BLaER1 (cell line): ENCODE data around the gene MATN1.
A peak's percentile ranks its signal among the peaks of the same experiment; 100 is the strongest.

Experiments
- H3K27ac ChIP-seq: shearing (Covaris generic); formaldehyde crosslinking; 2 replicates; pipeline ENCODE4 v1.8.1; 2022
- H3K27me3 ChIP-seq: shearing (Covaris generic); formaldehyde crosslinking; 2 replicates; pipeline ENCODE4 v1.8.1; 2022
- H3K36me3 ChIP-seq: shearing (Covaris generic); formaldehyde crosslinking; 2 replicates; pipeline ENCODE4 v1.8.1; 2022
- H3K4me1 ChIP-seq: shearing (Covaris generic); formaldehyde crosslinking; 2 replicates; pipeline ENCODE4 v1.8.1; 2022
- H3K4me2 ChIP-seq: shearing (Covaris generic); formaldehyde crosslinking; 2 replicates; pipeline ENCODE4 v1.8.1; 2022
- H3K4me3 ChIP-seq: shearing (Covaris generic); formaldehyde crosslinking; 2 replicates; pipeline ENCODE4 v1.8.1; 2022
- H3K9ac ChIP-seq: shearing (Covaris generic); formaldehyde crosslinking; 2 replicates; pipeline ENCODE4 v1.8.1; 2022
- H3K9me3 ChIP-seq: shearing (Covaris generic); formaldehyde crosslinking; 2 replicates; pipeline ENCODE4 v1.8.1; 2022
- H4K20me1 ChIP-seq: shearing (Covaris generic); formaldehyde crosslinking; 2 replicates; pipeline ENCODE4 v1.8.1; 2022
- Cebpa-rat ChIP-seq: shearing (Covaris generic); IDR thresholded peaks from 2 replicates; pipeline ENCODE4 v1.8.1; 2022

Gene MATN1

DNA sequence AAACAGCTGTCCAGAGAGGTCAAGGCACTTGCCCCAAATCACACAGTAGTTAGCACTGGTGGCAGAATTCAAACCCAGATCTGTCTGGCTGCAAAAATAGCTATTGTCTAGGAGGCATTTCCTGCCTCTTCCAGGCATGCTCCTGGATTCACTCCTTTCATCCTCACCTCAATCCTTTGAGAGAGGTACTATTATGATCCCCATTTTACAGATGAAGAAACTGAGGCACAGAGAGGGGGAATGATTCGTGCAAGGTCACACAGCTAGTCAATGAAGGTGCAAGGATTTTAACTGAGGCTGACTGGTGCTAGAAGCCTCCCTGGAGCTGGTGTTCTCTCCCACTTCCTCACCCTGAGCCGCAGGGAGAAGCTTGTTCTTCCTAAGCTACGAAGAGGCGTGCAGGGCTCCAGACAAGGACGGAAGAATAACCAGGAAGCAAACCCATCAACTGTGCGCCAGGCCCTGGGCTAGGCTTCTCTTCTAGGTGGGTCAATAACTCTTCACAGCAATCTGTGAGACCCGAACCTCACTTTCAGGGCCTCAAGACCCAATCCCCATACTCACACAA, 34.8 kb upstream of the MATN1 start:
- no peak for TF ChIP-seq Cebpa-rat
- Histone ChIP-seq H3K27me3 (no peaks in the 10 kb centered on the region), H3K27ac (peak overlapping the region; percentile 98), H4K20me1 (peaks cover 27% of the 10 kb centered on the region), H3K4me2 (peak overlapping the region; percentile 98), H3K9ac (peak overlapping the region; percentile 98), H3K4me1 (peaks cover 70% of the 10 kb centered on the region), H3K9me3 (no peaks in the 10 kb centered on the region), H3K4me3 (peak overlapping the region; percentile 93), H3K36me3 (peaks cover 24% of the 10 kb centered on the region)

DNA sequence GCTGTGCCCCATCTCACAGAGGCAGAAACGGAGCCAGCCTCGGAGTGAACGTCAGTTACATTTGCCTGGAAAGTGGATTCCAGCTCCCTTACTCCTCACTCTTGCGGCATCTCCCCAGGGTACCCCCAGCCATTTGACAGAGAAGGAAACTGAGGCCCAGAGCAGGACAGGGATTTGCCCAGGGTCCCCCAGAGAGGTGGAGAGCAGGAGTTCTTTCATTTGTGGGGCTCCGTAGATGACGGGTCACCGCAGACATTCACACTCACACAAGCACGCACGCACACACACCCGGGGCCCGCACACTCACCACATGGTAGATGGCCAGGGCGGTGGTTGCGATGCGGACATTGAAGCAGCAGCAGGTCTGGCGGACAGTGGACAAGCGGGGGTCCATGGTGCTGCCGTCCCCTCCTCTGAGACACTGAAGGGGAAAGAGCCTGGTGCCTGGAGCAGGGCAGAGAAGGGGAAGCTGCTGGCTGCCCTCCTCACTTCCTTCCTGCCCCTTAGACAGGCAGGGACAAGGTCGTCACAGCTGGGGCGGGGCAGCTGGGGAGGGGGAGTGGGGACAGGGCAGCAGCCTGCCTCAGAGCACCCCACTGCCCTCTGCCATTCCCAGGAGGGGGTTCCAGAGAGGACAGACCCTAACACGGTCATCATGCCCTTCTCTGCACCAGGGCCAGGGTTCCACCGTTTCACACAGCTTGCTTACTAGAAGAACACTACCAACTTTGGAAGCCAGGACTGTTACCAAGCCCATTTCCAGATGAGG, 34.2 kb upstream of the MATN1 start, which contains the start of gene LAPTM5:
Gene LAPTM5, minus strand, starts transcription at position 423 of the 769 bp plus-strand sequence. Its CDS starts 29 bp downstream, at position 394.
- Histone ChIP-seq H3K27ac (peak within 1 kb of the TSS; percentile 98), H3K9me3 (no peaks in the 10 kb centered on the region), H3K27me3 (no peaks in the 10 kb centered on the region), H4K20me1 (peaks cover 27% of the 10 kb centered on the region), H3K4me3 (peak within 1 kb of the TSS; percentile 93), H3K9ac (peak within 1 kb of the TSS; percentile 98), H3K36me3 (peaks cover 31% of the 10 kb centered on the region), H3K4me2 (peak within 1 kb of the TSS; percentile 98), H3K4me1 (peaks cover 70% of the 10 kb centered on the region)
- no peak for TF ChIP-seq Cebpa-rat

DNA sequence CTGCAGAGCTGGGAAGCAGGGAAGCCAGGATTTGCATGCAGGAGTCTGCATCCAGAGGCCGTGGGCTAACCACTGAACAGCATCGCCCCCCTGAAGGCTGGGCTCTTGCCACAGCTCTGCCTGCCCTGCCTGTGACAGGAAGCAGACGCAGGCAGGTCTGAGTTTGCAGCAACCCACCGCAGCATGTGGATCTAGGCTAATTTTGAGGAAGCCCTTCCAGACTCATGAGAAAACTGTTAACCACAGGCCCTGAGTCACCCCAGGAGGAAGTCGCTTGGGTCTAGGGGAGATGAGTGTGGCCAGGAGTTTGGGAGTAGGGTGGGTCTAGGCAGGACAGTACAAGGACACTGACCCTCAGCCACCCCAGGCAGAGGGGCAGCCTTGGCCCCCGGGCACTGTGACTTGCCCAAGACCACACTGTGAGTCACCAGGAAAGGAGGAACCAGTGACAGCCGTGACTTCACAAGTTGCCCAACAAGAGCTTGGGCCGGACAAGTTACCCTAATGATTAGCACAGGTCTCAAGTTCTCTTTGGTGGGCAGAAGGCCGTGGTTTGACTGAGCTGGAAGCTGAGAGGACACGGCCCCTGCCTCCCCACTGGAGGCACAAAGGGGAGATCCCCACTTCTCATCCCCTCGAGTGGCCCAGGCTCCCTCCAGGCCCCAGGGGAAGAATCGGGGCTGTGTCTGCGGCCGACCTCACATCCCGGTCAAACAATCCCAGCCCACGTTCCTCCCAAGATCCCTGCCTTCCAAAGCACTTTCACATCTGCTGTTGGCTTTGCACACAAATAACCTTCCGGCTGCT, 33.4 kb upstream of the MATN1 start:
- Histone ChIP-seq H3K4me1 (peaks cover 70% of the 10 kb centered on the region), H3K36me3 (peaks cover 38% of the 10 kb centered on the region), H3K27me3 (no peaks in the 10 kb centered on the region), H3K4me2 (peak overlapping the region; percentile 98), H3K9me3 (no peaks in the 10 kb centered on the region), H3K4me3 (peak overlapping the region; percentile 93), H3K27ac (peak overlapping the region; percentile 98), H3K9ac (peak overlapping the region; percentile 98), H4K20me1 (peaks cover 27% of the 10 kb centered on the region)
- no peak for TF ChIP-seq Cebpa-rat

- peaks cover 27% of the 10 kb centered on the region for H4K20me1 ChIP-seq
- H3K9me3 ChIP-seq: no peaks in the 10 kb centered on the region
- H3K27me3 ChIP-seq: no peaks in the 10 kb centered on the region
- peak overlapping the region; percentile 98 for H3K27ac ChIP-seq
- peaks cover 70% of the 10 kb centered on the region for H3K4me1 ChIP-seq
- no peak for TF ChIP-seq Cebpa-rat
- peaks cover 44% of the 10 kb centered on the region for H3K36me3 ChIP-seq
- peak overlapping the region; percentile 98 for H3K4me2 ChIP-seq
- peak overlapping the region; percentile 98 for H3K9ac ChIP-seq
- peak overlapping the region; percentile 93 for H3K4me3 ChIP-seq
Measured at GRCh38 chr1:30756206-30756544, 32.8 kb upstream of the MATN1 start.

GRCh38 chr1:30755746-30756145, 32.4 kb upstream of the MATN1 start:
- H3K4me2 ChIP-seq: peak overlapping the region; percentile 98
- peak overlapping the region; percentile 98 for H3K9ac ChIP-seq
- no peaks in the 10 kb centered on the region for H3K9me3 ChIP-seq
- peak overlapping the region; percentile 93 for H3K4me3 ChIP-seq
- peaks cover 70% of the 10 kb centered on the region for H3K4me1 ChIP-seq
- H3K36me3 ChIP-seq: peaks cover 45% of the 10 kb centered on the region
- no peak for TF ChIP-seq Cebpa-rat
- H4K20me1 ChIP-seq: peaks cover 27% of the 10 kb centered on the region
- H3K27ac ChIP-seq: peak overlapping the region; percentile 98
- H3K27me3 ChIP-seq: no peaks in the 10 kb centered on the region

GRCh38 chr1:30755334-30755733, 31.9 kb upstream of the MATN1 start:
- H3K27ac ChIP-seq: peak overlapping the region; percentile 98
- TF ChIP-seq Cebpa-rat: no peak
- peaks cover 70% of the 10 kb centered on the region for H3K4me1 ChIP-seq
- H3K4me2 ChIP-seq: peak overlapping the region; percentile 98
- H3K9ac ChIP-seq: peak overlapping the region; percentile 98
- H4K20me1 ChIP-seq: peaks cover 30% of the 10 kb centered on the region
- peak overlapping the region; percentile 93 for H3K4me3 ChIP-seq
- peaks cover 46% of the 10 kb centered on the region for H3K36me3 ChIP-seq
- no peaks in the 10 kb centered on the region for H3K27me3 ChIP-seq
- H3K9me3 ChIP-seq: no peaks in the 10 kb centered on the region

GRCh38 chr1:30754684-30755171, 31.3 kb upstream of the MATN1 start:
- H3K9ac ChIP-seq: peak overlapping the region; percentile 98
- peak overlapping the region; percentile 98 for H3K4me2 ChIP-seq
- H3K9me3 ChIP-seq: no peaks in the 10 kb centered on the region
- TF ChIP-seq Cebpa-rat: peak; percentile 80
- H4K20me1 ChIP-seq: peaks cover 36% of the 10 kb centered on the region
- peaks cover 52% of the 10 kb centered on the region for H3K36me3 ChIP-seq
- H3K27me3 ChIP-seq: no peaks in the 10 kb centered on the region
- peaks cover 70% of the 10 kb centered on the region for H3K4me1 ChIP-seq
- peak overlapping the region; percentile 93 for H3K4me3 ChIP-seq
- peak overlapping the region; percentile 98 for H3K27ac ChIP-seq

- Histone ChIP-seq H3K27me3 (no peaks in the 10 kb centered on the region), H3K4me3 (peak overlapping the region; percentile 93), H3K9ac (peak overlapping the region; percentile 98), H3K4me2 (peak overlapping the region; percentile 98), H3K9me3 (no peaks in the 10 kb centered on the region), H3K4me1 (peaks cover 70% of the 10 kb centered on the region), H3K36me3 (peaks cover 62% of the 10 kb centered on the region), H4K20me1 (peaks cover 47% of the 10 kb centered on the region), H3K27ac (peak overlapping the region; percentile 98)
- no peak; the same call in 1 of the 2 replicates for TF ChIP-seq Cebpa-rat
Measured at GRCh38 chr1:30753660-30754123, 30.3 kb upstream of the MATN1 start.

- Histone ChIP-seq H3K36me3 (peaks cover 68% of the 10 kb centered on the region), H3K4me1 (peaks cover 70% of the 10 kb centered on the region), H3K9ac (peak overlapping the region; percentile 98), H4K20me1 (peaks cover 52% of the 10 kb centered on the region), H3K9me3 (no peaks in the 10 kb centered on the region), H3K4me2 (peak overlapping the region; percentile 98), H3K27ac (peak overlapping the region; percentile 98), H3K4me3 (peak overlapping the region; percentile 93), H3K27me3 (no peaks in the 10 kb centered on the region)
- TF ChIP-seq Cebpa-rat: no peak
Measured at GRCh38 chr1:30753118-30753517, 29.7 kb upstream of the MATN1 start.
